Activated effector memory CD4-positive, alpha-beta T cell treated with Interleukin-2 at 50 U/mL for 16 hours (primary cell): ENCODE data around the gene PTPA.
"Not testable (repeated sequence)": the region's sequence is repeated elsewhere in the genome, so short reads cannot be mapped to it uniquely, and the experiment has no call there.

Source experiments
- DNase-seq: peaks from one replicate; pipeline ENCODE4 v3.0.0-alpha.2; 2020

PTPA gene

GRCh38 chr9:129178568-129179382 lies 67.6 kb downstream of the PTPA start:
- DNase-seq = no peak

- DNase-seq = no peak
Measured at GRCh38 chr9:129181246-129181645, 70.0 kb downstream of the PTPA start.

DNA sequence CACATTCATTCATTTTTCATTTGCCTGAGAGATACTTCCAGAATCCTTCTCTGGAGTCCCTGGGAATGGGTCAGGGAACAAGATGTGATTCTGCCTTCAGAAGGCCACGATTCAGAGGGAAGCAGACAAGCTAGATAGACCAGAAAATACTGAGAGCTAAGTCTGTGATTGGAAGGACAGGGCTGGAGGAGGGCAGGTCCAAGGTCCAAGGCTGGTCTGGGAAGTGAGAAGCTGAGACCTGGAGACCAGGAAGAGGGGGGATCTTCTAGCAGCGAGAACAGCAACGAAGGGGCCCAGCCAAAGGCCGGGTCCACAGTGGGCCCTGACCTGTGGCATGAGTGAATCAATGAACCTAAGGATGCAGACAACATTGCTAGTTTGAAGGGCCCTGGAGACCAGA lies 70.9 kb downstream of the PTPA start:
- no peak for DNase-seq

DNA sequence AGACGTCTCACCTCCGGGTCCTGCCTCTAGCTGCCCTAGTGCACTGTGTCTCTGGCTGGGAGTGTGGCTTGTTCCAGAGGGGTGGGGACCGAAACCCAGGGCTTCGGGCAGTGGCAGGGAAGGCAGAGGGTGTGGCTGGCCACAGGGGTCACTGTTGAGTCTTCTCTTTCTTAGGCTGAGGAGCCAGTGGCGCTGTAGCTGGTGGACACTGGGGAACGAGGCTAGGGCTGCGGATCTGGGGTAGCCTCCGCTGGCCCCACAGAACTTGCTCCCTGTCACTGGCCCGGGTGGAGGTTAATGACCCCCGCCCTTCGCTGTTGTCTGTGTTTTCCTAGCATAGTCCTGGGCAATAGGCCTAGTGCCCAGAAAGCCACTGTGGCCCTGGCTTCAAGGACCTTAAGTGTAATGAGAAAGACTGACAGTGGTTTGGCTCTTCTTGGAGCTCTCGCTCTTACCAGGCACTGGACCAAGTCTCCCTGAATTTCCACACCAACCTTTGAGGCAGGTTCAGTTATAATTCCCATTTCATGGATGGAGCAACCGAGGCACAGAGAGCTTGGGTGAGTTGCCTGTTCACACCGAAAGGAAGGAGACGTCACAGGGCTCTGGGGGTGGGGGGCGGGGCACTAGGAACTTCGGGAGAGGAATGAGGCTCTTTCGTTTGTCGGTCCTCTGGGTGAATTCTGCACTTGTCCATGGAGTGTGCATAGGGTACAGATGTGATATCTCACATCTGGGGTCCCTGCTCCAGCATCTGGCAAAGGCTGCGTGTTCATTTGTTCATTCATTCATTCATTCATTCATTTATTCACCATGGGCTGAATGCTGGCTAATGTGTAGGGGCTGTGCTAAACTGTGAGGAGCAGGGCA lies 71.6 kb downstream of the PTPA start:
- DNase-seq = no peak

- no peak for DNase-seq
Measured at GRCh38 chr9:129183495-129184218, 72.4 kb downstream of the PTPA start.

DNA sequence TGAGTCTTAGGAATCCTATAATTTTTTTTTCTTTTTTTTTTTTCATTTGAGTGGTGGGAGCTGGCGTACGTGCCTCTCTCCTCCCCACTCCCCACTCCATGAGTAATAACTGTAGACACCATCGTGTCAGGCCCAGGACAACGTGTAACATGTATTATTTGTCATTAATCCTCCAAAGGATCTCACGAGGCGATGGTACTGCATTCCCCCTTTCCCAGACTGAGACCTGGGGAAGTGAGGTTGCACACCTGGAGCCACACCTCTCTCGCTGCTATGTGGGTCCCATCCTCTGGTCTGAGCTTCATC lies 73.0 kb downstream of the PTPA start:
- no peak for DNase-seq

DNA sequence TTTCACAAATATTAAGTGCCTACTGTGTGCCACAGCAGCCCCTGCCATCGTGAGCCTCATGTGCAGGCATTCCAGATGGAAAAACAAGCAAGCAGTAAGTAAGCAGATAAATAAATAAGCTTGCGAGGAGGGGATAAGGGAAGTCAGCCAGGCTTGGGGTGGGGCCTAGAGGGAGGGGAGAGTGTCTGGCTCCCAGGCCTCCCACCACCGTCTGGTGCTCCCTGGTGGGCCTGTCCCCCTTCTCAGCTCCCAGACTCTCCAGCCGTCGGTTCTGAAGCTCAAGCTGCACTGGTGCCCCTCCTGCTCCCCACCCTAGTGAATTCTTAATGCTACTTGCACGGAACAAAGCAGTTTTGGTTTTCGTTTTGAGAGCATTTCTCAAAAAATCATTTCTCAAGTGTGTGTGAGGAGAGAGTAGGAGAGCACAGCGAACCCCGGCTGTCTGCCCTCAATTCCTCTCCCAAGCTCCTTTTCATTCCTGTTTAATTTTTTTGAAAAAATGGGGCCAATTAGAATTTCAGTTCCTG lies 73.4 kb downstream of the PTPA start:
- DNase-seq = no peak

DNA sequence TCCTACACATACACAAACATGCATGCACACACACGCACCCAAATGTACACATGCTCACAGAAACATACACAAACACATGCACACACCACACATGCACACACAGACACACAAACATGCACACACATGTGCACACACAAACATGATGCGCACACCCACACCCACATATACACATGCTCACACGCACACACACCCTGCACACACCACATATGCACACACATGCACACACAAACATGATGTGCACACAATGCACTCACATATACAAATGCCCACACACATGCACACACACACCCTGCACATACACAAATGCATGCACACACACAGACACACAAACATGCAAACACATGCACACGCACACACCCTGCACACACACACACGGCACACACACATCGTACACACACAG lies 74.2 kb downstream of the PTPA start:
- DNase-seq = no peak

GRCh38 chr9:129185991-129186390 lies 74.8 kb downstream of the PTPA start:
- peak; percentile 16 for DNase-seq

DNA sequence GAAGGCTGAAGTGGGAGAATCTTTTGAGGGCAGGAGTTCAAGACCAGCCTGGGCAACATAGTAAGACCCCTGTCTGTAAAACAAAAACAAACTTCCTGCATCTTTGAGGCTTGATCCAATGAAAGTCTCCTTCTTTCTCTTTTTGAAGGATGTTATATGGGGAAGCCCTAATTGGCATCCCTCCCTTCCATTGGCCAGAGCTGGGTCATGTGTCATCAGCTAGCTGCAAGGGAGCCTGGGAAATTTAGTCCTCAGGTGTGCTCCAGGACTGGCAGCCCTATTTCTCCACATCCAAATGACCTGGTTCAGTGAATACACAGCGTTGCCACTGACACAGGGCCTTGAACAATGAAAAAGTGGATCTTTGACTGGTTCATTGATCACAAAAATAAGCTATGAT lies 75.8 kb downstream of the PTPA start:
- no peak for DNase-seq

DNA sequence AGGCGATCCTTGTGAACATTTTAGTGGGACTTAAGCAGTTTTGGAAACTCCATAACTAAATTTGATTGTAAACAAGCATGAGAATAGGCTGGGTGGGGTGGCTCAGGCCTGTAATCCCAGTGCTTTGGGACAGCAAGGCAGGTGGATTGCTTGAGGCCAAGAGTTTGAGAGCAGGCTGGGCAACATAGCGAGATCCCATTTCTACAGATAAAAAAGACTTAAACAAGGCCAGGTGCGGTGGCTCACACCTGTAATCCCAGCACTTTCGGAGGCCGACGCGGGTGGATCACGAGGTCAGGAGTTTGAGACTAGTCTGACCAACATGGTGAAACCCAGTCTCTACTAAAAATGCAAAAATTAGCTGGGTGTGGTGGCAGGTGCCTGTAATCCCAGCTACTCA lies 78.8 kb downstream of the PTPA start:
- not testable (repeated sequence) for DNase-seq

DNA sequence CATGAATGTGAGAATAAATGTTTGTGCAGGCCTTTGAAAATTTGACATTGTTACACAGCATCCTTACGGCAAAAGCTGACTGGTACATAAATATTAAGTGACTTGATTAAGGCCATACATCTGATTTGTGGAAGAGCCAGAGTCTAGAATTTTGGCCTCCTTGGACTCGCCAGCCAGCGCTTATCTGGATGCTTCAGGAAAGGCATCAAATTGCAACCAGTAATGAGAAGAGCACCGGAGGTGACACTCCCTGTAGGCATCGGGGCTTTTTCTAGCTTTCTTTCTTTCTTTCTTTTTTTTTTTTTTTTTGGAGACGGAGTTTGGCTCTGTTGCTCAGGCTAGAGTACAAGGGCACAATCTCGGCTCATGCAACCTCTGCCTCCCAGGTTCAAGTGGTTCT lies 80.0 kb downstream of the PTPA start:
- DNase-seq = no peak

DNA sequence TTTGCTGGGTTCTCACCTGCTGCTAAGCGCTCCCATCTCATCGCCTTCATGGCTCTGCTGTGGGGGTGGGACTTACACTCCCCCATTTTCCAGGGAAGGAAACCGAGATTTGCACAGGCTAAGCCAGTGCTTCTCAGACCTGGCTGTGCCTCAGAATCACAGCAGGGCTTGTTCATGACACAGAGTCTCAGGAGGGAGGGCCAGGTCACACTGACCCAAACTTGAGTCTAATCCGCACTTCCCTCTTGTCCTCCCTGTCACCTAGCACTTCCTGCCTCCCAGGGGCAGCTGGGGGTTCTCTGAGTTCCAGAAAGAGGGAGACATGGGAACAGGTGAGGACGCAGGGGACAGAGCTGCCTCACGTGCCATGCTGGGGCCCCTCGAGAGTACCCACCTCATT lies 82.4 kb downstream of the PTPA start:
- DNase-seq = no peak

DNA sequence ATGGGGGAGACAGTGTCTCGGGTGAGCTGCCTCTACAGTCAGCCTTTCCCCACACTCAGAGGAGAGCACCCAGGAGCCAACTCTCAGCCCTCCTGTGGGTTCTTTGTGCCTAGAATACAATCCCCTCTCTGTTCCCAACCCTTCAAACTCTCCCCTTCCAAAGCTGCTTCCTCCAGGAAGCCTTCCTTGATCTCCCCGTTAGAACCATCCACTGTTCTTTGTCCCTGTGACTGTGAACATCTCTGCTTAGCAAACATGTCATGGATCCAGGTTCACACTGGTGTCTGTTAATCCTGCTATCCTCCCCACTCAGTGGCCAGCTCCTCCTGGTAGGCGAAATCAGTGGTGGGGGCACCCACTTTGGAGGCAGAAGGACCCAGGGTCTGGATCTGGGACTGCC lies 83.0 kb downstream of the PTPA start:
- DNase-seq = no peak

- DNase-seq = no peak
Measured at GRCh38 chr9:129195606-129196005, 84.4 kb downstream of the PTPA start.

DNA sequence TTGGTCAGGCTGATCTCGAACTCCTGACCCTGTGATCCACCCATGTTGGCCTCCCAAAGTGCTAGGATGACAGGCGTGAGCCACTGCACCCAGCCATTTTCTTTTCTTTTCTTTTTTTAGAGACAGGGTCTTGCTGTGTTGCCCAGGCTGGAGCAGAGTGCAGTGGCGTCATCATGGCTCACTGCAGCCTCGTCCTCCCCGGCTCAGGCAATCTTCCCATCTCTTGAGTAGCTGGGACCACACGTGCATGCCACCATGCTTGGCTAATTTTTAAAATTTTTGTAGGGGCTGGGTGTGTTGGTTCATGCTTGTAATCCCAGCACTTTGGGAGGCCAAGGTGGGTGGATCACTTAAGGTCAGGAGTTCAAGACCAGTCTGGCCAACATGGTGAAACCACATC lies 85.8 kb downstream of the PTPA start:
- not testable (repeated sequence) for DNase-seq

- no peak for DNase-seq
Measured at GRCh38 chr9:129197978-129198318, 86.7 kb downstream of the PTPA start.
